ENCODE measurements around the gene STXBP3. TPM values are rescaled to one million over a fixed set of nuclear protein-coding genes. Genes with fewer than 3 reads are reported as not detected.

STXBP3 gene
- total and polyA plus RNA-seq, 9 of the 15 experiments (the other 6 are each of a cell fraction or from before 2014, with no cell fraction given), result 32.5 to 52.5 (median 39.2) TPM

DNA sequence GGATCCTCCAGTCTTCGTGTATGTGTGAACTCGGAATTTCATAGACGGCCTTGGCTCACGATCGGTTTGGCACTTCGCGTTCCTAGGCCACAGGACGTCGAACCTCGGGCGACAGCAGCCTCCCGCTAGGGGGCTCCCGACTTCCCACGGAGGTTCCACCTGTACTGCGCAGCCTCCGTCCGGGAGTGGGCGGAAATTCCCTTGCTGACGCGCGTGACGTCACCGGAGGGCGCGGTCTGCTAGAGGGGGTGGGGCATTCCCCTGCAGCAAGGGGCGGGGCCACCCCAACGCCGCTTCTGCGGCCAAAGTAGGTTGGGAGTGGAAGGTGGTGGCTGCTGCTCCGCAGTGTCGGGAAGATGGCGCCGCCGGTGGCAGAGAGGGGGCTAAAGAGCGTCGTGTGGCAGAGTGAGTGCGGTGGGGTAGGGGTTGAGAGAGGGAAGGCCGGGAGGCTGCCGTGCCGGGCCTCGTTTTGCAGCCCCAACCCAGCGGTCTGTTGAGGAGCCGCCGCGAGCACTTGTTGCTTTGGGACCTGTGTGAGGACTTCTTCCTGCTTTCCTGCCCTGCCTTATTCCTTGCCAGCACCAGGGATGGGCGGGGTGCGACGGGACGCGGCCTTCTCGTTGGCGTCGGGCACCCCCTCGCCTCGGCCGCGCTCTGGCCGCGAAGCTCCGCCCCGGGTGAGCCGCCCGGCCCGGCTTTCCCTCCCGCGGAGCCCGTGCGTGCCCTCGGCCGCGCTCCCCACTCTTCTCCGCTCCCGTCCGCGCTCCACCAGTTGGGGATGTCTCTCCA, at the start of gene STXBP3 (continued):
- TF ChIP-seq, protein P1, sequence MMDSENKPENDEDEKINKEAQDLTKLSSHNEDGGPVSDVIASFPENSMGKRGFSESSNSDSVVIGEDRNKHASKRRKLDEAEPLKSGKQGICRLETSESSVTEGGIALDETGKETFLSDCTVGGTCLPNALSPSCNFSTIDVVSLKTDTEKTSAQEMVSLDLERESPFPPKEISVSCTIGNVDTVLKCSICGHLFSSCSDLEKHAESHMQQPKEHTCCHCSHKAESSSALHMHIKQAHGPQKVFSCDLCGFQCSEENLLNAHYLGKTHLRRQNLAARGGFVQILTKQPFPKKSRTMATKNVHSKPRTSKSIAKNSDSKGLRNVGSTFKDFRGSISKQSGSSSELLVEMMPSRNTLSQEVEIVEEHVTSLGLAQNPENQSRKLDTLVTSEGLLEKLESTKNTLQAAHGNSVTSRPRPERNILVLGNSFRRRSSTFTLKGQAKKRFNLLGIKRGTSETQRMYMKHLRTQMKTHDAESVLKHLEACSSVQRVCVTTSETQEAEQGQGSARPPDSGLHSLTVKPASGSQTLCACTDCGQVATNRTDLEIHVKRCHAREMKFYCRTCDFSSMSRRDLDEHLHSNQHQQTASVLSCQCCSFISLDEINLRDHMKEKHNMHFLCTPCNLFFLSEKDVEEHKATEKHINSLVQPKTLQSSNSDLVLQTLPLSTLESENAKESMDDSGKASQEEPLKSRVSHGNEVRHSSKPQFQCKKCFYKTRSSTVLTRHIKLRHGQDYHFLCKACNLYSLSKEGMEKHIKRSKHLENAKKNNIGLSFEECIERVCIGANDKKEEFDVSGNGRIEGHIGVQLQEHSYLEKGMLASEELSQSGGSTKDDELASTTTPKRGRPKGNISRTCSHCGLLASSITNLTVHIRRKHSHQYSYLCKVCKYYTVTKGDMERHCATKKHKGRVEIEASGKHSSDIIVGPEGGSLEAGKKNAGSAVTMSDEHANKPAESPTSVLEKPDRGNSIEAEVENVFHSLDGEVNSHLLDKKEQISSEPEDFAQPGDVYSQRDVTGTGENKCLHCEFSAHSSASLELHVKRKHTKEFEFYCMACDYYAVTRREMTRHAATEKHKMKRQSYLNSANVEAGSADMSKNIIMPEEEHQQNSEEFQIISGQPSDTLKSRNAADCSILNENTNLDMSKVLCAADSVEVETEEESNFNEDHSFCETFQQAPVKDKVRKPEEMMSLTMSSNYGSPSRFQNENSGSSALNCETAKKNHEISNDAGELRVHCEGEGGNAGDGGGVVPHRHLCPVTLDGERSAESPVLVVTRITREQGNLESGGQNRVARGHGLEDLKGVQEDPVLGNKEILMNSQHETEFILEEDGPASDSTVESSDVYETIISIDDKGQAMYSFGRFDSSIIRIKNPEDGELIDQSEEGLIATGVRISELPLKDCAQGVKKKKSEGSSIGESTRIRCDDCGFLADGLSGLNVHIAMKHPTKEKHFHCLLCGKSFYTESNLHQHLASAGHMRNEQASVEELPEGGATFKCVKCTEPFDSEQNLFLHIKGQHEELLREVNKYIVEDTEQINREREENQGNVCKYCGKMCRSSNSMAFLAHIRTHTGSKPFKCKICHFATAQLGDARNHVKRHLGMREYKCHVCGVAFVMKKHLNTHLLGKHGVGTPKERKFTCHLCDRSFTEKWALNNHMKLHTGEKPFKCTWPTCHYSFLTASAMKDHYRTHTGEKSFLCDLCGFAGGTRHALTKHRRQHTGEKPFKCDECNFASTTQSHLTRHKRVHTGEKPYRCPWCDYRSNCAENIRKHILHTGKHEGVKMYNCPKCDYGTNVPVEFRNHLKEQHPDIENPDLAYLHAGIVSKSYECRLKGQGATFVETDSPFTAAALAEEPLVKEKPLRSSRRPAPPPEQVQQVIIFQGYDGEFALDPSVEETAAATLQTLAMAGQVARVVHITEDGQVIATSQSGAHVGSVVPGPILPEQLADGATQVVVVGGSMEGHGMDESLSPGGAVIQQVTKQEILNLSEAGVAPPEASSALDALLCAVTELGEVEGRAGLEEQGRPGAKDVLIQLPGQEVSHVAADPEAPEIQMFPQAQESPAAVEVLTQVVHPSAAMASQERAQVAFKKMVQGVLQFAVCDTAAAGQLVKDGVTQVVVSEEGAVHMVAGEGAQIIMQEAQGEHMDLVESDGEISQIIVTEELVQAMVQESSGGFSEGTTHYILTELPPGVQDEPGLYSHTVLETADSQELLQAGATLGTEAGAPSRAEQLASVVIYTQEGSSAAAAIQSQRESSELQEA (IDR thresholded peaks at IDR 0.05; ENCODE audit: low read depth), result no peak
- TF ChIP-seq ZNF134 (CRISPR knock-in tag; conservative IDR thresholded peaks at IDR 0.05) (no peak), ETV5 (CRISPR knock-in tag; IDR thresholded peaks at IDR 0.05; ENCODE audit: low read depth) (0 out of 2 replicates have a peak, but pooled peaks have one; percentile 74), E4F1 (CRISPR knock-in tag; IDR thresholded peaks at IDR 0.05; ENCODE audit: borderline replicate concordance) (no peak), HNRNPH1 (optimal IDR thresholded peaks at IDR 0.05; ENCODE audit: low read depth, low read length) (no peak), MCM3 (IDR thresholded peaks at IDR 0.05) (no peak), ELF4 (CRISPR knock-in tag; IDR thresholded peaks at IDR 0.05) (0 out of 2 replicates have a peak, but pooled peaks have one; percentile 6), HNRNPUL1 (IDR thresholded peaks at IDR 0.05; ENCODE audit: low read length) (no peak), NEUROD1 (IDR thresholded peaks at IDR 0.05; ENCODE audit: borderline replicate concordance, low read depth, low read length, partially characterized antibody) (no peak), IRF1 (CRISPR knock-in tag; IDR thresholded peaks at IDR 0.05; ENCODE audit: borderline replicate concordance) (no peak), MCM5 (IDR thresholded peaks at IDR 0.05; ENCODE audit: low read depth) (no peak), SNIP1 (IDR thresholded peaks at IDR 0.05; ENCODE audit: low read depth) (no peak), CHD4 (IDR thresholded peaks at IDR 0.05; ENCODE audit: insufficient read depth, insufficient replicate concordance, low read depth, low read length, poor library complexity, severe bottlenecking) (no peak), HDAC3 (IDR thresholded peaks at IDR 0.05; ENCODE audit: borderline replicate concordance, partially characterized antibody) (no peak), COPS2 (conservative IDR thresholded peaks at IDR 0.05) (no peak), CEBPB (tag; IDR thresholded peaks at IDR 0.05) (no peak), FIP1L1 (IDR thresholded peaks at IDR 0.05; ENCODE audit: low read depth, low read length, poor library complexity, severe bottlenecking) (peak; percentile 93)
